GM12875 (cell line): ENCODE measurements around the gene KLF6.

Source experiments
- H3K4me3 ChIP-seq: one replicate; pipeline ENCODE4 v1.5.1; 2011; ENCODE audit warnings: low read depth, low read length, control low read depth
- TF ChIP-seq, protein P1 (sequence below): IDR thresholded peaks from 2 replicates; pipeline ENCODE4 v1.5.1; 2011; ENCODE audit warnings: low read depth, mild to moderate bottlenecking, control low read depth, inconsistent platforms, low read length, moderate library complexity, borderline replicate concordance; ENCODE audit not compliant: insufficient read depth

The KLF6 gene

DNA sequence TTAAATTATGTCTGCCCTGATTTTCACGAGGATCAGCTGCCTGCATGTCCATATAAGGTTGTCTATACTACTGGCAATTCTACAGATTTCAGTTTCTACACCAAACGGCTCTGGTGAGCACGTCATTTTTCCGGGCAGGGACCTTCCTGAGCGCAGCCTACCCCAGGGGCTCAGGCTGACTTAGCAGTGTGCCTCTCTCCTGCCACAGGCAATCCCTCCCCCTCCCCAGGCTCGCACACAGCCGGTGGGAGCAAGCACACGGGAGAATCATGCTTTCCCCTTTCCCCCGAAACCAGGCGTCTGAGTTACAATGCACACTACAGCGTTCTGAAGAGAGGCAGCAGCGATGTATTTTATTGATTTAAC lies 1.7 kb downstream of the KLF6 start:
- peak overlapping the region; percentile 93 for H3K4me3 ChIP-seq
- TF ChIP-seq, protein P1, sequence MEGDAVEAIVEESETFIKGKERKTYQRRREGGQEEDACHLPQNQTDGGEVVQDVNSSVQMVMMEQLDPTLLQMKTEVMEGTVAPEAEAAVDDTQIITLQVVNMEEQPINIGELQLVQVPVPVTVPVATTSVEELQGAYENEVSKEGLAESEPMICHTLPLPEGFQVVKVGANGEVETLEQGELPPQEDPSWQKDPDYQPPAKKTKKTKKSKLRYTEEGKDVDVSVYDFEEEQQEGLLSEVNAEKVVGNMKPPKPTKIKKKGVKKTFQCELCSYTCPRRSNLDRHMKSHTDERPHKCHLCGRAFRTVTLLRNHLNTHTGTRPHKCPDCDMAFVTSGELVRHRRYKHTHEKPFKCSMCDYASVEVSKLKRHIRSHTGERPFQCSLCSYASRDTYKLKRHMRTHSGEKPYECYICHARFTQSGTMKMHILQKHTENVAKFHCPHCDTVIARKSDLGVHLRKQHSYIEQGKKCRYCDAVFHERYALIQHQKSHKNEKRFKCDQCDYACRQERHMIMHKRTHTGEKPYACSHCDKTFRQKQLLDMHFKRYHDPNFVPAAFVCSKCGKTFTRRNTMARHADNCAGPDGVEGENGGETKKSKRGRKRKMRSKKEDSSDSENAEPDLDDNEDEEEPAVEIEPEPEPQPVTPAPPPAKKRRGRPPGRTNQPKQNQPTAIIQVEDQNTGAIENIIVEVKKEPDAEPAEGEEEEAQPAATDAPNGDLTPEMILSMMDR = no peak

DNA sequence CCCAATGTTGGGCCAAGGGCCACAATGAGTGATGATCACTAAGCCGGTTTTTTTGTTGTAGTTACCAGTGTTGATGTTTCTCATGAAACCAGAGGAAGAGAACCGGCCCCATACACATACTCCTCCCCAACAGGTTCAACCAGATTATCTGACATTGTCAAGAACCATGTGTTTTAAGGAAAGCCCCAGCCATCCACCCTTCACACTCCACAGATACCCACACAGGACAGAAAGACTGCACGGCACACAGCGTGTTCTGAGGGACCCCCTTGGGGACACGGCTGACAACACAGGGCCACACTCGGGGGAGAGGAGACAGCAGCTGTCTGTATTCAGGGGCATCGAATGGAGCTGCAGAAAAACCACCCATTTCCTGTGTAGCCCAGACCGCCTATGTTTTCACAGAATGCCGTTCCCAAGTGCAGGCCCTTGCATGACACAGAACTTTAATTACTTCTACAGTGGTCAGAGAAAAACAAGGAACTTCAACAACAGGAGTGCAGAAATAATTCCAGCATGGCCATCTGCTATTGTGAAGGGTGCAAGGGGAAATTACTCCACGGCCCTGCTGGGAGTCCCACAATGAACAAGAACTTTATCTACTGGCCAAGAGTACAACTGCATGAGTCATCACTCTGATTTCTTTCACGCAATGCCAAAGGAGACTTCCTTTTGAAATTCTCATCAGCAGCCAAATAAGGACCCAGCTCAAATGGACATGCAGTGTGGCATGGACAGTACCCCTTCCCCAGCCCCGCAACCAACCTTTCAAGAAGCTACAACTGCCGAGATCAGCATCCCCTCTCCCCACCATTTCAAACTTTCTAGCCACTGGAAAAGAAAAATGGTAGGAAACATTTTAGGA lies 2.3 kb downstream of the KLF6 start:
- H3K4me3 ChIP-seq = peak overlapping the region; percentile 93
- TF ChIP-seq, protein P1 = no peak

DNA sequence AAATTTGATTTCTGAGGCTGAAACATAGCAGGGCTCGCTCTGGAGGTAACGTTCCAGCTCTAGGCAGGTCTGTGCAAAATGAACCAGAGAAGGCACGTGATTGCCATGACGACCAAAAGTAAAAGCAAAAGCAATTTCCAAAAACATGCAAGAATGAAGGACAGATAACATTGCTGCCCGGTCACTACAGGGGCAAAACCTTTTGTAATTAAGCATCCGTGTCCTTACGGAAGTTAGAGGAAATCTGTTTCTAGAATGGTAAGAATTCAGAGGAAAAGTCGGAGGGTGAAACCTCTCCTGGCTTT lies 2.9 kb downstream of the KLF6 start:
- H3K4me3 ChIP-seq = peak overlapping the region; percentile 93
- TF ChIP-seq, protein P1 = no peak

DNA sequence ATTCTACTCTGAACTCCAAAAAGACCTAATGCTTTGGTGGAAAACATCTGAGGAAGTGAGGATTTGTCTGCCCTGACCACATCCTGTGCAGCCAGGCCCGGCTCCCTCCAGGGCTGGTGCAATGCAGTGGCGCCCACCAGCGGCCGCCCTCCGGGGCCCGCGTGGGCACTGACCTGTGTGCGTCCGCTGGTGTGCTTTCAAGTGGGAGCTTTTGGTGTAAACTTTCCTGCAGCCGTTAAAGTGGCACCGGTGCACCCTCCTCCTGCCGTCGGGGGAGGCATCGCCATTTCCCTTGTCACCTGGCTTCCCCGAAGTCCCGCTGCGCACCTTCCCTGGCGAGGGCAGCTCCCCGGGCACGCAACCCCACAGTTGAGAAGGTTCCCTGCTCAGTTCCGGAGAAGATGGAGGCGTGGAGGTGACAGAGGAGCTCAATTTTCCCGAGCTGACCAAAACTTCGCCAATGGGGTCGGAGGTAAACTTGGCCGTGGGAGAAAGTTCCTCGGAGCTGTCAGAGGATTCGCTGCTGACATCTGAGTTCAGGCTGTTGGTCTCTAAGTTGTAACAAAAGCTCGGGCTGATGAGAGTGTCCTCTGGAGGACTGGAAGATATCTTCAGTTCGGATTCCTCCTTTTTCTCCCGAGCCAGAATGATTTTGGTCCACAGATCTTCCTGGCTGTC lies 3.4 kb downstream of the KLF6 start:
- H3K4me3 ChIP-seq = peak overlapping the region; percentile 93
- TF ChIP-seq, protein P1 = peak; percentile 26; the same call in 1 of the 2 replicates

DNA sequence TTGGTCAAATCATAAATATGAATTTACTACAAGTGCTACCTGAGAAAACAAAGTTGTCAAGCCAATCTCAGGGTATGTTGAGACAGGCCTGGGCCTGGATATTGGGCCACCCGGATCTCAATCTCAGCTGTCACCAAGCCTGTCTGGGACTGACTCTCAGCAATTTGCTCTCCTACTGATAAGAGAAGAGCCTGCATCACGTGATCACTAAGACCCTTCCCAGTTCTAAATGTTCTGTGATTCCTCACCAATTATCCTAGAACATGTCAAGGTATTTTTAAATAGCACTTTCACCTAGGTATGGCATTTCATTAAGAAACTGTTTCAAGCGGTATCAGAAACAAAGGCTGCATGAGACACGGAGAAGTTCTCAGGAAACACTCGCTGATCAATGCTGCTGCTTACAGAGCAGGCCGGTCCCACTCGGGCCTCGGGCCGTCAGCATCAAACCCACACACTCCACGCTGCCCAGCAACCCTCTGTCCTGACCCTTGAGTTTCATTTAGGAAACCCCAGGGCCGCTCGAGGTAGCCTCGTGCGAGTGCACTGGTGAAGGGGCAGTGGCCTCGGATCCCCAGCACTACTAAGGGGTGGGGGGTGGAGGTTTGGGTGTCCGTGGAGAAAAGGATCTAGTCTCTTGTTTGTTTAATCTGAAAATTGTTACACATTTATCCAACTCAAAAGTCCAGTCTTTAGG lies 4.1 kb downstream of the KLF6 start:
- no peak overlapping the region for H3K4me3 ChIP-seq
- TF ChIP-seq, protein P1 = no peak

DNA sequence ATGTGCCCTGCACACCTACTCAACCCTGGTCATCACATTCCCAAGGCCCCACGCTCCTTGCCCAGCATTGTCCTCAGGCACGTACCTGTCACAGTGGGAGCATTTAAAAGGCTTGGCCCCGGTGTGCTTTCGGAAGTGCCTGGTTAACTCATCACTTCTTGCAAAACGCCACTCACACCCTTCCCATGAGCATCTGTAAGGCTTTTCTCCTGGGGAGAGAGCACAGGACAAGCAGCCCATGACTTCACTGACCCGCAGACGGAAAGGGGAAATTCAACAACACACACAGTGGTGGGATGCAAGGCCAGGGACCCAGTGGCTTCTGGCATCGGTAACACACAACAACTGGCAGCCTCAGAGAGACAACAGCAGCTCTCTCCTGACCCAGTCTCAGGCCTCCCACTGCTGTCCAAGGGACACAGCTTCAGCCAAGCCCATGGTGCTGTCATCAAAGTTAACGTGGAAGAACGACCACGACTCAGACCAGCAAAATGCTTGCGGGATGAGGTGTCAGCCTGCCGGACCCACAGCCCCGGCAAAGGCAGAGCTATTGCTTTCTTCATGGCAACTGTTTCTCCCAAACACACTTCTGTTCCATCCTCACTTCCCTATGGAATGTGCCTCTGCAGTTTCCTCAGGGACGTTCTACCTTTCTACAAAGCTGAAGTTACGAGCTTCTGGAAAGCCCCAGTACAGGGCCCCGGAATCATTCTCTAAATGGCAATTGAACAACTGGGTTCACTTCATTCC lies 4.8 kb downstream of the KLF6 start:
- TF ChIP-seq, protein P1 = no peak

More for the DNA sequence above, 4.8 kb downstream of the KLF6 start:
- H3K4me3 ChIP-seq = no peak overlapping the region
